ENCODE results near the gene HS3ST3A1.
"Not testable (repeated sequence)": the region's sequence is repeated elsewhere in the genome, so short reads cannot be mapped to it uniquely, and the experiment has no call there.

HS3ST3A1 gene

DNA sequence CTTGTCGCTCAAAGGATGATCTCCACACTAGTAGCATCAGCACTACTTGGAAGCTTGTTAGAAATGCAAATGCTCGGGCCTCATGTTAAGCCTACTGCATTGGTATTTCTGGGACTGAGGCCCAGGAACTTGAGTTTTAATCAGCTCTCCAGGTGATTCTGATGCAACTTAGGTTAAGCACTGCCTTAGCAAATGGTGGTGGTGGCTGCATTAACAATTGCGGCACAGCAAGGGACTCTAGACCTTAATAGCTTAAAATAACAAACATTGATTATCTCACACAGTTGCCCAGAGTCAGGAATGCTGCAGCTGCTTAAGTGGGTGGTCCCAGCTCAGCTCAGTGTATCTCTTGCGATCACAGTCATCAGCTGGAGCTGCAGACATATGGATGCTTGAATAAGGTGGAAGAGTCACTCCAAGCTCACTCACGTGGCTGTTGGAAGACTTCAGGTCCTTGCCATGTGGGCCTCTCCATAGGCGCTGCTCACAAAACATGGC is 25.8 kb downstream of the HS3ST3A1 start:
- no peak for DNase-seq (ENCODE audit: low read depth in 2 of 2, low spot score in 1 of 2)

GRCh38 chr17:13575466-13575865 is 26.3 kb downstream of the HS3ST3A1 start:
- DNase-seq (ENCODE audit: low read depth in 2 of 2, low spot score in 1 of 2) = no peak

DNA sequence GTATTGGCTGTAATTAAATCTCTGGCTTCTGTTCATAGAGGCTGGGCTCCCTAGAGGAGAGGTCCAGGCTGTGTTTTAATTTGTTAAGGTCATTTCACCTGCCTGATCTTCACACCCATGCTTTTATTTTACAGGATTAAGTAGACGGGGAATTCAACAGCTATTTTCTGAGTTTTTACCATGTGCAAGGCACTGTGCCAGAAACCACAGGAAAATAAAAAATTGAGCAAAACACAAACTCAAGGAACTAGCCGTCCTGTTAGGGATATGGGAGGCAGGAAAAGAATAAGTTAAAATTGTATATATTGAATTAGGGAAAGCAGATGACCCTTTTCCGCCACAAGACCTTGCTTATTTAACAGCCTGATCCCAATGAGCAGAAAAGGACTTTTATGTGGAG is 29.1 kb downstream of the HS3ST3A1 start:
- DNase-seq (ENCODE audit: low read depth in 2 of 2, low spot score in 1 of 2) = no peak

DNA sequence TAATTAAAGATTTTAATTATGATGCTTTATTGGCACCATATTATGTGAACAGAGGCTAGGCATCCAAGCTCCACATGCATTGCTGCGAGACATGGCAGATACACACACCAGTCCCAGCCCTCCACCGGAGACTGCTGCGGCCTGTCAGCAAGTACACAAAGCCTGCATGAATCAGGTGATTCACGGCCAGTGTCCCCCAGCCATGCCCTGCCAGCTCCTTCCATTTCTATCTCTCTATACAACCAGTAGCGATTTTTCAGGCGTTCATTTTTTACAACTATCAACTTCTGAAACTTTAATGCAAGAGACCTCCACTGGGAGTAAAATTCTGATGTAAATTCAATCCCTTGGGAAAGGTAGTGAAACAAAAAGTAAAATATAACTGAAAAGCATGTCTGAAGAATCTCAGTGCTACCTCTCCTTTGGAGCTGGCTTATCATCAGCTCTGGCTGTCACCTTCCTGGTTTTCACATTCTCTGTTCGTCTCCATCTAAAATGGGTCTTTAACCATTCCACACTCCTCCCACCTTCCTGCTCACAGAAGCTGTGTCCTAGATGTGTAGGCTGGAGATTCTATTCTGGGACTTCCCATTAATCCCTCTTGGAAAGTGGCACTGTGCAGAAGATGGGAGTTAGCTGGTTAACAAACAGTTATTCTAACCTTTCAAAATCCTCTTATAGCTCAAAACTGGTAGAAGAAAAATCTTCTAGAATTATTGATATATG is 32.2 kb downstream of the HS3ST3A1 start:
- DNase-seq (ENCODE audit: low read depth in 2 of 2, low spot score in 1 of 2) = no peak

DNA sequence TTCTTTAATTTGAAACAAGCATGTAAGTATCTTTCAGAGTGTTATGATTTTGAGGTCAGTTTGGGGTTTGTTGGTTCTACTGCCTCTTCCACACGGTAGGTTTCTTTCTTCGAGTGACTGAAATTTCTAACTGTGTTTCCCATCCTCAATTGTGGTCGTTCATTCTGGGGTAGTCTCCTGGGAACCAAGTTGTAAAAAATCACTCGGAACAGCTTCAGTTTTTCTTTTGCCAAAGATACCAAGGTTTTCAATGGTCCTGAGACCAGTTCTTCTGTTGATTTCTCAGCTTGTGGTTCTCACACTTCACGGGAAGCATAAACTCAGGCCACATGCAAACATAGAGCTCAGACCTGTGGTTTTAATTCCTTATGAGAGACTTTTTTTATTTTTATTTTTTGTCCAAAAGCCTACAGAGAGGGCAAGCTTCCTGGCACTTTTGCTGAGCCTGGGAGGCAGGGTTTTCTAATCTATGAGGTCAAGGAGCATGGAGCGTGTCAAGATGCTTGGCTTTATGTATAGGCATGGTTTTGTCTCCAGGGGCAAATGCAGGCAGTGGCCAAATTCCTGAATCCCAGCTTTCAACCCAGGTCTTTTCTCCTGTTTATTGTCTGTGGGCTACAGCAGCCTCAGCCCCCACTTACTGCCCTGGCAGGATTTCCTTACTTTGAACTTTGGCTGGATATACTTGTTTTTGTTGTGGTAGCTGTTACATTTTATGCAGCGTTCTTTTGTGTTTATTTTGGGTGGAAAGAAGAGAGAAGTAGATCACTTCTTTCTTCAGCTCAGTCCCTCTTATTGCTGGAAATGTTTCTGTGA is 32.9 kb downstream of the HS3ST3A1 start:
- no peak for DNase-seq (ENCODE audit: low read depth in 2 of 2, low spot score in 1 of 2)

GRCh38 chr17:13563866-13564265 is 37.9 kb downstream of the HS3ST3A1 start:
- DNase-seq (ENCODE audit: low read depth in 2 of 2, low spot score in 1 of 2) = no peak

- no peak for DNase-seq (ENCODE audit: low read depth in 2 of 2, low spot score in 1 of 2)
Observed at GRCh38 chr17:13562271-13562800, 39.4 kb downstream of the HS3ST3A1 start.

DNA sequence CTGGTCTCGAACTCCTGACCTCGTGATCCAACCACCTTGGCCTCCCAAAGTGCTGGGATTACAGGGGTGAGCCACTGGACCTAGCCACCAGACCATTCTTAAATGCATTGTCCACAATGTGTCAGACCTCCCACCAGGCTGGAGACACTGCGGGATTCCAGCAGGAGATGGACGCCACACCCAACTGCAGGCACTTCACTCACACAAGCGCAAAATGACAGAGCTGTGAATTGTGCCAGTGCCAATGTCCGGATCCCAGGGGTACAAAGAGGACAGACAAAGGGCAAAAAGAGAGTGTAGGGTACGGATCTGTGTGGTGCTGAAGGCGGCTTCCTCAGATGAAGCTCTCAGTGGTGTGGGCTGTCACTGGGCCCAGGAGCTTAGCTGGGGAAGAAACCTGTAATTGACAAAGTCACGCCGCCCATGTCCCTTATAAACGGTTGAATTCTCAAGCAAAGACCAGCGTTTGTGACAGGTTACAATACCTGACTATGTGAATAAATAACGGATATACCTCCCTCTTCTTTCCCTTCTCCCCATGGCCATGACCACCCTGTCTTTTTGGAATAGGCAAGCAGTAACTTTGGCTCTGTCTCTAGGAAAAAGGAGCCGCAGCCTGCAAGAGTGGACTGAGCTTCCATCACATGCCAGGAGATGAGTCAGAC is 40.0 kb downstream of the HS3ST3A1 start:
- no peak for DNase-seq (ENCODE audit: low read depth in 2 of 2, low spot score in 1 of 2)

DNA sequence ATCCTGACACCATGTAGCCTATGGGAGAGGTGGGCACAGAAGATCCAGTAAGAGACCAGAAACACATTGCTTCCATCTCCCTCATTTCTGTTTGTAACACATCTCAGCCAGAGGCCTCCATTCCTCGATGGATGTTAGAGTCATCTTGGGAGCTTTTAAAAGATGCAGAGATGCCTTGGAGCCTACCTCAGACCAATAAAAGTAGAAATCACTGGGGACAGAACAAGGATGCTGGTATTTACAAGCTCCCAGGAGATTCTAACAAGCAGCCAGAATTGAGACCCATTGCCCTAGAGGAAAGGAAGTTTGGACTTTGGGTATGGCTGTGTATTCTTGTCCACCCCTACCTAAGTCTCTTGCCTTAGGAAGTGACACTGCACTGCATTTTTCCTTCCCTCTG is 40.8 kb downstream of the HS3ST3A1 start:
- DNase-seq (ENCODE audit: low read depth in 2 of 2, low spot score in 1 of 2) = no peak

- no peak for DNase-seq (ENCODE audit: low read depth in 2 of 2, low spot score in 1 of 2)
Observed at GRCh38 chr17:13558588-13558987, 43.1 kb downstream of the HS3ST3A1 start.

- no peak for DNase-seq (ENCODE audit: low read depth in 2 of 2, low spot score in 1 of 2)
Observed at GRCh38 chr17:13557077-13557476, 44.7 kb downstream of the HS3ST3A1 start.

- DNase-seq (ENCODE audit: low read depth in 2 of 2, low spot score in 1 of 2) = no peak
Observed at GRCh38 chr17:13554231-13554630, 47.5 kb downstream of the HS3ST3A1 start.

GRCh38 chr17:13550291-13550690 is 51.4 kb downstream of the HS3ST3A1 start:
- no peak for DNase-seq (ENCODE audit: low read depth in 2 of 2, low spot score in 1 of 2)

DNA sequence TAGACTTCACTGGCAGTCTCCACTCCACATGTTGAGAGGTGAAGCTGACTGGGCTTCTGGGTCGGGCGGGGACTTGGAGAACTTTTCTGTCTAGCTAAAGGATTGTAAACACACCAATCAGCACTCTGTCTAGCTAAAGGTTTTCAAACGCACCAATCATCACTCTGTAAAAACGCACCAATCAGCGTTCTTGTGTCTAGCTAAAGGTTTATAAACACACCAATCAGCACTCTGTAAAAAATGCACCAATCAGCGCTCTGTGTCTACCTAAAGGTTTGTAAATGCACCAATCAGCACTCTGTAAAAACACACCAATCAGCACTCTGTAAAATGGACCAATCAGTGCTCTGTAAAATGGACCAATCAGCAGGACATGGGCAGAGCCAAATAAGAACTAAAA is 53.2 kb downstream of the HS3ST3A1 start:
- DNase-seq (ENCODE audit: low read depth in 2 of 2, low spot score in 1 of 2) = not testable (repeated sequence)

GRCh38 chr17:13546851-13547250 is 54.9 kb downstream of the HS3ST3A1 start:
- DNase-seq (ENCODE audit: low read depth in 2 of 2, low spot score in 1 of 2) = no peak

- no peak for DNase-seq (ENCODE audit: low read depth in 2 of 2, low spot score in 1 of 2)
Observed at GRCh38 chr17:13545941-13546340, 55.8 kb downstream of the HS3ST3A1 start.

- DNase-seq (ENCODE audit: low read depth in 2 of 2, low spot score in 1 of 2) = no peak
Observed at GRCh38 chr17:13544765-13545164, 57.0 kb downstream of the HS3ST3A1 start.

- no peak for DNase-seq (ENCODE audit: low read depth in 2 of 2, low spot score in 1 of 2)
Observed at GRCh38 chr17:13544292-13544691, 57.4 kb downstream of the HS3ST3A1 start.

DNA sequence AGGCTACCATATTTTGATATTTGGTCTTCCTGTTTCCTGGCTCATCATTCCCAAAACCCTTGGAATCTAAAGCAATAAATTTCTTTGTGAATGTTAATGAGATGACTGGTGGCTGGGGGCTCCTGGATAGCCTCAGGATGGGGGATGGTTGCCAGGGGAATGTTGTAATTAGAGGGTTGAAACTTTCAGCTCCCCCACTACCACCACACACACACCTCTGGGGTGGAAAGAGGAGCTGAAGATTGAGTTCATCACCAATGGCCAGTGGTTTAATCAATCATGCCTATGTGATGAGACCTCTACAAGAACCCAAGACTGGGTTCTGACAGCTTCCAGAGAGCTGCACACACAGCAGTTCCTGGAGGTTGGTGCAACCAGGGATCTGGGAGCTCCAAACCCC is 59.1 kb downstream of the HS3ST3A1 start:
- DNase-seq (ENCODE audit: low read depth in 2 of 2, low spot score in 1 of 2) = no peak

GRCh38 chr17:13541032-13541480 is 60.7 kb downstream of the HS3ST3A1 start:
- no peak for DNase-seq (ENCODE audit: low read depth in 2 of 2, low spot score in 1 of 2)

DNA sequence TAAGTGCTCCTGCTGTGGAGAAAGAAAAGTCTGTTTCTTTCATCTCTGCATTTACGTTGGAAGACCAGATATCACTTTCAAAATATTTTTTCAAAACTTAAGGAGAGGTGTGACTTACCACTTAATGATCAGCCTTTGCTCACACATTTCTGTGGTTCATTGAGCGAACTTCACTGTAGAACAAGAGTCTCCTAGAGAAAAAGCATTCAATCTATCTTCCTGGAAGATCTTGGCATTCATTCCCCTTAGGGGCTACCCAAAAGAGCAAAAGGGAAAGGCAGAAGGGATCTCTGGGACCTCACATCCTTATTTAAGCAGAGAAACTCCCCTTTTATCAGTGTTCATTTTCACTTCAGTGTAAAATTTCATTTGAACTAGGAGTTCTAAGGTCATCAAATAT is 61.2 kb downstream of the HS3ST3A1 start:
- no peak for DNase-seq (ENCODE audit: low read depth in 2 of 2, low spot score in 1 of 2)
